Neuronal stem cell (in vitro differentiated cells): ENCODE data around the gene SNAPC1.
"Not testable (repeated sequence)": the region's sequence is repeated elsewhere in the genome, so short reads cannot be mapped to it uniquely, and the experiment has no call there.

Experiments
- DNase-seq: peaks from one replicate; pipeline ENCODE4 v3.0.0-alpha.2; 2013; ENCODE audit warnings: low spot score
- H2AFZ ChIP-seq: one replicate; pipeline ENCODE4 v1.6.1; 2013; ENCODE audit warnings: mild to moderate bottlenecking, low read length, inconsistent platforms
- H2AK5ac ChIP-seq: 2 replicates; pipeline ENCODE4 v1.6.1; 2013; ENCODE audit warnings: low read depth, mild to moderate bottlenecking, inconsistent platforms, low read length, moderate library complexity, mixed read lengths
- H2BK120ac ChIP-seq: 2 replicates; pipeline ENCODE4 v1.6.1; 2013; ENCODE audit warnings: low read depth, mild to moderate bottlenecking, inconsistent platforms, low read length, moderate library complexity, mixed read lengths
- H2BK12ac ChIP-seq: one replicate; pipeline ENCODE4 v1.6.1; 2013; ENCODE audit warnings: low read length, inconsistent platforms
- H2BK15ac ChIP-seq: 2 replicates; pipeline ENCODE4 v1.6.1; 2013; ENCODE audit warnings: mild to moderate bottlenecking, low read length, inconsistent platforms, mixed read lengths
- H2BK5ac ChIP-seq: one replicate; pipeline ENCODE4 v1.6.1; 2013; ENCODE audit warnings: inconsistent platforms, mild to moderate bottlenecking, low read length, moderate library complexity
- H3K14ac ChIP-seq: one replicate; pipeline ENCODE4 v1.6.1; 2013; ENCODE audit warnings: low read length, inconsistent platforms
- H3K18ac ChIP-seq: 2 replicates; pipeline ENCODE4 v1.6.1; 2013; ENCODE audit warnings: low read length, inconsistent platforms
- H3K23ac ChIP-seq: 2 replicates; pipeline ENCODE4 v1.6.1; 2013; ENCODE audit warnings: low read depth, mild to moderate bottlenecking, mixed read lengths, low read length, inconsistent platforms; ENCODE audit not compliant: poor library complexity
- H3K27ac ChIP-seq: replicated peaks from 3 replicates; pipeline ENCODE4 v1.5.1; 2013; ENCODE audit warnings: low read length, inconsistent platforms
- H3K27me3 ChIP-seq, 3 experiments: 2 replicates each; pipeline ENCODE4 v1.6.1; 2013; ENCODE audit warnings: low read length in 3 of 3, mild to moderate bottlenecking in 2 of 3, inconsistent platforms in 1 of 3, low read depth in 1 of 3, mixed read lengths in 1 of 3, moderate library complexity in 1 of 3; ENCODE audit not compliant: control insufficient read depth in 3 of 3, insufficient read depth in 3 of 3
- H3K36me3 ChIP-seq, 2 donors: replicated peaks in 1 of 2; 2 replicates each; pipeline ENCODE4 v1.6.1; 2013; ENCODE audit warnings: low read length in 2 of 2; ENCODE audit not compliant: control insufficient read depth in 2 of 2, insufficient read depth in 2 of 2
- H3K4ac ChIP-seq: 2 replicates; pipeline ENCODE4 v1.6.1; 2013; ENCODE audit warnings: inconsistent platforms, mild to moderate bottlenecking, low read length, moderate library complexity
- H3K4me1 ChIP-seq, 2 donors: 1 replicate in 1 of 2; 2 replicates in 1 of 2; pipeline ENCODE4 v1.6.1; 2013; ENCODE audit warnings: low read length in 2 of 2, low read depth in 1 of 2; ENCODE audit not compliant: control insufficient read depth in 2 of 2, insufficient read depth in 1 of 2
- H3K4me2 ChIP-seq: one replicate; pipeline ENCODE4 v1.6.1; 2013; ENCODE audit warnings: mild to moderate bottlenecking, low read length, inconsistent platforms; ENCODE audit not compliant: insufficient read depth, poor library complexity, severe bottlenecking
- H3K4me3 ChIP-seq, 2 donors: 2 replicates each; pipeline ENCODE4 v1.5.1; 2013; ENCODE audit warnings: low read length in 2 of 2, mild to moderate bottlenecking in 2 of 2, inconsistent platforms in 1 of 2, moderate library complexity in 1 of 2
- H3K79me1 ChIP-seq: one replicate; pipeline ENCODE4 v1.6.1; 2013; ENCODE audit warnings: low read depth, mild to moderate bottlenecking, inconsistent platforms, low read length, moderate library complexity
- H3K9ac ChIP-seq: one replicate; pipeline ENCODE4 v1.6.1; 2013; ENCODE audit warnings: mild to moderate bottlenecking, low read depth, low read length, inconsistent platforms; ENCODE audit not compliant: poor library complexity
- H3K9me3 ChIP-seq, 2 donors: replicated peaks in 1 of 2; 2 replicates each; pipeline versions ENCODE3 to v1.6.1; 2013; ENCODE audit warnings: low read length in 2 of 2, mild to moderate bottlenecking in 2 of 2, inconsistent platforms in 1 of 2, low read depth in 1 of 2, mixed read lengths in 1 of 2, moderate library complexity in 1 of 2; ENCODE audit not compliant: control insufficient read depth in 2 of 2, insufficient read depth in 1 of 2
- H4K8ac ChIP-seq: one replicate; pipeline ENCODE4 v1.6.1; 2013; ENCODE audit warnings: low read depth, mild to moderate bottlenecking, inconsistent platforms, low read length, moderate library complexity
- H4K91ac ChIP-seq: one replicate; pipeline ENCODE4 v1.6.1; 2013; ENCODE audit warnings: low read length, low read depth, mild to moderate bottlenecking, inconsistent platforms; ENCODE audit not compliant: poor library complexity
- WGBS, 2 donors: extraction: QIAGEN DNeasy Blood & Tissue Kit; methylation state at CpG; one replicate each; pipeline ENCODE4 v1.1.7; 2013; ENCODE audit warnings: missing lambda C conversion rate in 2 of 2, mixed read lengths in 1 of 2; ENCODE audit not compliant: insufficient read length in 2 of 2, insufficient replicate concordance in 1 of 2; ENCODE audit errors: extremely low coverage in 2 of 2; 5-methylcytosine and 5-hydroxymethylcytosine counted together

SNAPC1 gene

GRCh38 chr14:61746346-61746745, 15.9 kb upstream of the SNAPC1 start:
- H4K91ac ChIP-seq, H3K9ac ChIP-seq, H3K27me3 ChIP-seq, H3K14ac ChIP-seq, H3K4me3 ChIP-seq, H2BK120ac ChIP-seq, H2AFZ ChIP-seq, H2AK5ac ChIP-seq, H3K4me1 ChIP-seq, H2BK5ac ChIP-seq, H3K79me1 ChIP-seq, H3K27ac ChIP-seq, DNase-seq, H3K4me2 ChIP-seq, H3K18ac ChIP-seq, H4K8ac ChIP-seq, H2BK12ac ChIP-seq, H3K9me3 ChIP-seq, H3K4ac ChIP-seq, H2BK15ac ChIP-seq, H3K23ac ChIP-seq: not testable (repeated sequence)
- no CpG with 5 or more reads among the region's 3 CpGs for WGBS, 2 donors
- peaks cover 14 to 94% of the 10 kb centered on the region in 2 donors for H3K36me3 ChIP-seq

- Histone ChIP-seq H3K4me2 (no peak overlapping the region), H3K4me1 (no peaks in the 10 kb centered on the region), H2AK5ac (no peak overlapping the region), H3K79me1 (peaks cover 3% of the 10 kb centered on the region), H4K91ac (no peak overlapping the region), H3K23ac (no peak overlapping the region), H3K36me3 (peaks cover 14 to 93% of the 10 kb centered on the region in 2 donors), H3K18ac (no peak overlapping the region), H2BK5ac (no peak overlapping the region), H3K9me3 (no peaks in the 10 kb centered on the region), H2AFZ (no peak overlapping the region), H3K27me3 (no peaks in the 10 kb centered on the region), H3K9ac (no peak overlapping the region), H2BK15ac (no peak overlapping the region), H3K27ac (no peak overlapping the region), H3K4me3 (no peak overlapping the region), H2BK120ac (no peak overlapping the region), H3K4ac (no peak overlapping the region), H4K8ac (no peak overlapping the region), H2BK12ac (no peak overlapping the region), H3K14ac (no peak overlapping the region)
- no peak for DNase-seq
These were observed 15.3 kb upstream of the SNAPC1 start for GRCh38 chr14:61746881-61747280.

- Histone ChIP-seq H3K4ac (no peak overlapping the region), H2BK120ac (no peak overlapping the region), H3K18ac (no peak overlapping the region), H3K14ac (no peak overlapping the region), H2BK5ac (no peak overlapping the region), H2BK12ac (no peak overlapping the region), H3K9me3 (no peaks in the 10 kb centered on the region), H2BK15ac (no peak overlapping the region), H2AK5ac (no peak overlapping the region), H3K27ac (no peak overlapping the region), H3K9ac (no peak overlapping the region), H4K8ac (no peak overlapping the region), H3K4me3 (no peak overlapping the region), H3K4me1 (no peaks in the 10 kb centered on the region), H3K4me2 (no peak overlapping the region), H3K36me3 (peaks cover 11 to 90% of the 10 kb centered on the region in 2 donors), H2AFZ (no peak overlapping the region), H4K91ac (no peak overlapping the region), H3K27me3 (no peaks in the 10 kb centered on the region), H3K79me1 (peaks cover 3% of the 10 kb centered on the region), H3K23ac (no peak overlapping the region)
- no CpG with 5 or more reads among the region's 3 CpGs for WGBS, 2 donors
- no peak for DNase-seq
These were observed 14.9 kb upstream of the SNAPC1 start for GRCh38 chr14:61747342-61747741.

DNA sequence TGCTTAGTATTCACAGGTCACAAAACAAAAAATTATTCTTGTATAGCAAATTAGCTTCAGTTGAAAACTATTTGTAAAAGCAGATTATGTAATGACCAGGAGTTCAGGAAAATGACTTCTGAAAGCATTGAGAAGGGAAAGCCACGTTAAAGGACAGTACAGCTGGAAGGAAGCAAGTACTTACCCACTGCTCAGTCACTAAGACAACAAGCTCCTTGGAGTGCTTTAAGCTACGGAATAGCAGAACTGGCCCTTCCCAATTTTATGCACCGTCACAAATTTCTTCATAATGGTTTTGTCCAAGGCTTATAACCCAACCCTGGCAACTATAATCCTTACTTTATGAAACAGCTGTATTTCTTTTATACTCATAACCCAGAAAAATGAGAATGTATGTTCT, 13.0 kb upstream of the SNAPC1 start:
- H3K27me3 ChIP-seq = no peaks in the 10 kb centered on the region
- no peak overlapping the region for H3K9ac ChIP-seq
- no peak overlapping the region for H2AK5ac ChIP-seq
- no peak overlapping the region for H3K4me2 ChIP-seq
- no peak overlapping the region for H4K91ac ChIP-seq
- no peak overlapping the region for H2BK12ac ChIP-seq
- H3K23ac ChIP-seq = no peak overlapping the region
- H3K18ac ChIP-seq = no peak overlapping the region
- H3K14ac ChIP-seq = no peak overlapping the region
- H2BK5ac ChIP-seq = no peak overlapping the region
- H3K4me1 ChIP-seq = no peaks in the 10 kb centered on the region
- DNase-seq = no peak
- no peak overlapping the region for H2BK15ac ChIP-seq
- H3K27ac ChIP-seq = no peak overlapping the region
- peaks cover 3% of the 10 kb centered on the region for H3K79me1 ChIP-seq
- no peak overlapping the region for H2AFZ ChIP-seq
- WGBS, 2 donors = no CpG with 5 or more reads among the region's 3 CpGs
- peaks cover 6 to 78% of the 10 kb centered on the region in 2 donors for H3K36me3 ChIP-seq
- no peak overlapping the region for H3K4ac ChIP-seq
- no peak overlapping the region for H4K8ac ChIP-seq
- no peak overlapping the region for H2BK120ac ChIP-seq
- H3K4me3 ChIP-seq = no peak overlapping the region
- no peaks in the 10 kb centered on the region for H3K9me3 ChIP-seq
